Adrenal gland (tissue), 5 donors: ENCODE data around the gene MRPL54.

Experiments used
- CTCF ChIP-seq, 6 experiments: fragments of 450-650 bp in 4 of 6; fragments of 200-600 bp in 2 of 6; sonication (generic) in 1 of 6; IDR thresholded peaks; 1 replicate in 5 of 6; 2 replicates in 1 of 6; pipeline versions ENCODE4 v1.5.1 to v1.8.0; 2016 to 2021; ENCODE audit warnings: antibody characterized with exemption in 6 of 6, mild to moderate bottlenecking in 2 of 6, moderate library complexity in 1 of 6
- POLR2A ChIP-seq, 2 donors: fragments of 450-650 bp; IDR thresholded peaks; one replicate each; pipeline ENCODE4 v1.6.1; 2017; ENCODE audit warnings: antibody characterized with exemption in 2 of 2, mild to moderate bottlenecking in 2 of 2, moderate library complexity in 1 of 2
- donor health status: DM: no; HTN: no; CAD: no.

- TF ChIP-seq CTCF (IDR thresholded peaks at IDR 0.05): no peak
- TF ChIP-seq POLR2A (IDR thresholded peaks at IDR 0.05): no peak
Observed at GRCh38 chr19:3719868-3720267, 42.6 kb upstream of the MRPL54 start.
